Lower leg skin (tissue), 4 donors: Measurements from ENCODE around the gene VPS39. TPM values are rescaled to one million over a fixed set of nuclear protein-coding genes. Genes with fewer than 3 reads are reported as not detected.

Experiments
- DNase-seq, 2 donors: peaks; one replicate each; pipeline ENCODE4 v3.0.0-alpha.2; 2019; ENCODE audit warnings: low spot score in 2 of 2
- H3K4me3 ChIP-seq: fragments of 200-600 bp; sonication (generic); 2 replicates; pipeline ENCODE4 v1.5.1; 2017; ENCODE audit warnings: mild to moderate bottlenecking, low read depth; ENCODE audit not compliant: poor library complexity, severe bottlenecking
- POLR2A ChIP-seq, 2 donors: fragments of 450-650 bp; IDR thresholded peaks; one replicate each; pipeline ENCODE4 v1.6.1; 2016 to 2017; ENCODE audit warnings: antibody characterized with exemption in 2 of 2, mild to moderate bottlenecking in 1 of 2, moderate library complexity in 1 of 2
- WGBS, 2 donors: methylation state at CpG; one replicate each; pipeline ENCODE4 v1.1.5; 2018; 5-methylcytosine and 5-hydroxymethylcytosine counted together
- intact Hi-C: fragments of 100-400 bp; cut with DNase I; formaldehyde crosslinking; loops from one replicate; pipeline ENCODE4 v1.15.0; 2023; ENCODE audit warnings: low total_unique reads
- total RNA-seq, 4 donors: library from RNA; depleted of rRNA; stranded (reverse); fragments of >200 nt; gene quantifications; one replicate each; pipeline ENCODE4 v1.1.0, GENCODE V29; 2016
- TF ChIP-seq, protein P1 (sequence below), 3 donors: fragments of 450-650 bp; IDR thresholded peaks; one replicate each; pipeline ENCODE4 v1.5.1; 2016; ENCODE audit warnings: antibody characterized with exemption in 3 of 3, mild to moderate bottlenecking in 3 of 3, moderate library complexity in 2 of 3

Gene VPS39
- total RNA-seq, 4 donors from 2014 or later = 41.8 to 64.6 (median 51.5) TPM

DNA sequence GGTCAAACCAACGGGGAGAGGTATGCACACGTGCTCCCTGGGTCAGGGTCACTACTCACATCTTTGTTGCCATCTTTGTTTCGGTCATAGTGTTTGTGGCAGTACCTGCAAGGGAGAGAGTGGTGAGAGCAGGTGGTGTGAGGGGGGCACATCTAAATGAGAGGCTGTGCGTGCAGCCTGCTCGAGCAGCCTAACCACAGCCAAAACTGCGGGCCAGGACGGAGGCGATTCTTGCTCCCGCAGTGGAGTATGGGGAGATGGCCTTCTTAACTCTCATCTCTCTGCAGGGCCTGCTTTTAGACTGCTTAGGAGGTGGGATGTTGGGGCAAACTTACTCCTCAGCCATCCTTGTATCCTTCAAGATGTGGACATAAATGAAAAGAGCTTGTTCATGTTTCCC lies 44.8 kb downstream of the VPS39 start:
- DNase-seq = peak in 1 of 2 donors; percentile 74
- TF ChIP-seq, protein P1, sequence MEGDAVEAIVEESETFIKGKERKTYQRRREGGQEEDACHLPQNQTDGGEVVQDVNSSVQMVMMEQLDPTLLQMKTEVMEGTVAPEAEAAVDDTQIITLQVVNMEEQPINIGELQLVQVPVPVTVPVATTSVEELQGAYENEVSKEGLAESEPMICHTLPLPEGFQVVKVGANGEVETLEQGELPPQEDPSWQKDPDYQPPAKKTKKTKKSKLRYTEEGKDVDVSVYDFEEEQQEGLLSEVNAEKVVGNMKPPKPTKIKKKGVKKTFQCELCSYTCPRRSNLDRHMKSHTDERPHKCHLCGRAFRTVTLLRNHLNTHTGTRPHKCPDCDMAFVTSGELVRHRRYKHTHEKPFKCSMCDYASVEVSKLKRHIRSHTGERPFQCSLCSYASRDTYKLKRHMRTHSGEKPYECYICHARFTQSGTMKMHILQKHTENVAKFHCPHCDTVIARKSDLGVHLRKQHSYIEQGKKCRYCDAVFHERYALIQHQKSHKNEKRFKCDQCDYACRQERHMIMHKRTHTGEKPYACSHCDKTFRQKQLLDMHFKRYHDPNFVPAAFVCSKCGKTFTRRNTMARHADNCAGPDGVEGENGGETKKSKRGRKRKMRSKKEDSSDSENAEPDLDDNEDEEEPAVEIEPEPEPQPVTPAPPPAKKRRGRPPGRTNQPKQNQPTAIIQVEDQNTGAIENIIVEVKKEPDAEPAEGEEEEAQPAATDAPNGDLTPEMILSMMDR (IDR thresholded peaks at IDR 0.05) = no peak
- TF ChIP-seq POLR2A (IDR thresholded peaks at IDR 0.05) = no peak
- intact Hi-C loops = no loop called here
- H3K4me3 ChIP-seq = no peak overlapping the region
- WGBS, 2 donors = 85 to 86% methylated on average over 9 of the region's 9 CpGs

DNA sequence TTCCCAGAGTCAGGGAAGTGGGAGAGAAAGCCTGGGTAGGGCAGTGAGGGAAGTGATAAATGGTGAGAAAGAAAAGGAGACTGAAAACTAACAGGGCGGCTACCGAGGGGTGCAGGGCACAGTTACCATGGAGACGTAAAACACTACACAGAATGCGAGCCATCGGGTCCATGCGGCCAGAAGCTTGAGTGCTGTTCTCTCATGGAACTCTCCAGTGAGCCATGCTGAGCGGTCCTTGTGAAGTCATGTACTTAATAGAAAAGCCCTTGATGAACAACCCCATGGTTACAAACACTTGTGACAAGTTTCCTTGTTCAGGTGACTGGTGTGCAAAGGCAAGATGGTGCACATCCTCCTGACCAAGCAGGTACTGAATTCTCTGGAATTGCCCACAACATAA lies 48.0 kb downstream of the VPS39 start:
- no peak overlapping the region for H3K4me3 ChIP-seq
- DNase-seq = peak in 1 of 2 donors; percentile 2
- intact Hi-C loops = no loop called here
- TF ChIP-seq, protein P1 (IDR thresholded peaks at IDR 0.05) = no peak
- TF ChIP-seq POLR2A (IDR thresholded peaks at IDR 0.05) = no peak
- WGBS, 2 donors = 83 to 87% methylated on average over 7 of the region's 7 CpGs

DNA sequence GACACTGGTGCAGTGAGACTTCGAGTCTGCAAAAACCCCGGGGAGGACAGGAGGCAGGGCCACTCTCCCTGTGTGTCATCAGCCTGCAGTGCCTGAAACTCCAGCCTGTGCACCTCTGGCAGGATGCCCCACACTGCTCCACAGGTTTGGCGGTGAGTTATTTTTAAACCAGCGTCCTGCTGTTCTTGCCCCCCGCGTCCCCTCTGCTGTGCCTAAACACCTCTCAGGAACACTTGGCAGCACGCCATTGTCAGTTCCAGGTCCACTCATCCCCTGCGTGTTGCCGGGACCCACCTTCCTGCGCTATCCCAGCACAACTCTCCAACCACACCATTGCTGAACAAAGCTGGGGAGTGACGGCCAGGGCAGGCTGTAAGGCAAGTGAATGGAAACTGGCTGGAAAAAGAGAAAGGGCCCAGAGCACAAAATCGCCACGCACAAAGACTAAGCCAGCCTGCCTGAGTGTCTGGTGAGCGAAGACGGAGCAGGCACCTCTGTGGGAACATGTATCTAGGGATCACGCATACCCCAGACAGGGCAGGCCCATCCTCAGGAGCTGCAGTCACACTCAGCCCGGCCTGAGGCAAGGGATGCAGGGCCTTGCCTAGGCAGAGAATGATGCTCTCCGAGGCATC lies 48.6 kb downstream of the VPS39 start:
- DNase-seq = peak in 1 of 2 donors; percentile 89
- intact Hi-C loops = no loop called here
- no peak for TF ChIP-seq POLR2A (IDR thresholded peaks at IDR 0.05)
- TF ChIP-seq, protein P1 (IDR thresholded peaks at IDR 0.05) = no peak
- H3K4me3 ChIP-seq = no peak overlapping the region
- WGBS, 2 donors = 82 to 87% methylated on average over 18 of the region's 18 CpGs

DNA sequence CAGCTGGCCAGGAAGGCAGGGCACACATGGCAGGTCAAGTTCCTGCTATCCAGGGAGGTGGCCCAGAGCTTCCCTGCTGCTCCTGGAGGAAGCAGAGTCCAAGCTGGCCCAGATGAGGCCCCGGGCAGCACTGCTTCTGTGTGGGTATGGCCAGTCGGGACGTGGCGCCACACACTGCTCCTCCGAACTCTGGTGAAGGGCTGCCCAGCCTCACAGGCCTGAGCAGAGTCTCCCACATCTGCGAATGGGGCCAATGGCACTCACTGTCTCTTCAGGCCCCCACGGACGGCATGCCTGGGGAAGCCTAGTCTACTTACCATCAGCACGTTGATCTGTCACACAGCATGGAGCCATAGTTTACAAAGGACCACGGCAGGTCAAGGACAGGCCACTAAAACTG lies 49.2 kb downstream of the VPS39 start:
- 91 to 94% methylated on average over 9 to 10 of the region's 10 CpGs for WGBS, 2 donors
- intact Hi-C loops = no loop called here
- TF ChIP-seq POLR2A (IDR thresholded peaks at IDR 0.05) = no peak
- TF ChIP-seq, protein P1 (IDR thresholded peaks at IDR 0.05) = no peak
- no peak overlapping the region for H3K4me3 ChIP-seq
- peak in 1 of 2 donors; percentile 85 for DNase-seq

DNA sequence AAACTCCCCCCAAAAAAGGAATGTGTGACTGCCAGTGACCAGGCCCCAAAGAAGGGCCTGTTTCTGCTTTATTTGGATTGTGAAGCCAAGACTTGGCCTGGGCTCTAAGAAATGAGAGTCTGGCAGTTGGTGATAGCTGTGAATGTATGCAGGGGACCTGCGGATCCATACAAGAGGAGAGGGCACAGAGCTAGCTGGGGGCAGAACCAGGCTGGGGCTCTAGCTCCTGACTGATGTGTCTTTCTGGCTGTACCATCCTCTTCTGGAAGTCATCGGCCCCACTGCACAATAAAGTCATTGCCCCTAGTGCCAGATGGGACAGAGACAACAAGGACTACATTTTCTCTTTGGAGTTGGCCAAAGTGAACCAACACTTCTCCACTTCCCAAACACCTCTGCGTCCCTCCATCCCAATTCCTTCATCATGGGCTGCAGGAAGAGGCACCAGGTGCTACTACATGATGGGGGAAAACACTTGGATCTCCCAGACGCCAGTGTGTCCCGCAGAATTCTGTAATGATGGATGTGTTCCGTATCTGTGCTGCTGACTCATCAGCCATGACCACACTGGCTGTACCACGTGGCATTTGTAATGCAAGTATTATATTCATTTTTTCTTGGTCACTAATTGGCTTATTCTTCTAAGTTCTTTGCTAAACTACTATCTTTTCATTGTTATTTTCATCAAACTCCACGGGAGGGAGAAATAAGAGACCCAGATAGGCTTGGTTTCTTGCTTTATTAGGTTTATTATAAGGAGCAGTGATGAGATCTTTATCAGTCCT lies 49.9 kb downstream of the VPS39 start:
- TF ChIP-seq POLR2A (IDR thresholded peaks at IDR 0.05) = no peak
- TF ChIP-seq, protein P1 (IDR thresholded peaks at IDR 0.05) = no peak
- no peak overlapping the region for H3K4me3 ChIP-seq
- DNase-seq = peak in 1 of 2 donors; percentile 53
- intact Hi-C loops = no loop called here
- 61 to 63% methylated on average over 8 of the region's 8 CpGs for WGBS, 2 donors
